Breast epithelium (tissue), 3 donors: ENCODE results near the gene PDLIM1.

Experiments
- CTCF ChIP-seq, 3 donors: fragments of 450-650 bp; IDR thresholded peaks; one replicate each; pipeline ENCODE4 v1.5.1; 2016 to 2017; ENCODE audit warnings: antibody characterized with exemption in 3 of 3, mild to moderate bottlenecking in 3 of 3, moderate library complexity in 3 of 3
- POLR2A ChIP-seq: fragments of 450-650 bp; IDR thresholded peaks from one replicate; pipeline ENCODE4 v1.6.1; 2016; ENCODE audit warnings: antibody characterized with exemption, mild to moderate bottlenecking, moderate library complexity

- no peak for TF ChIP-seq POLR2A
- no peak for TF ChIP-seq CTCF (IDR thresholded peaks at IDR 0.05)
These were observed 81.2 kb downstream of the PDLIM1 start for GRCh38 chr10:95209509-95210127.
